Gastrocnemius medialis (tissue), 4 donors: ENCODE data around the gene TMEM201.

ENCODE experiments used
- CTCF ChIP-seq, 5 experiments: fragments of 450-650 bp in 3 of 5; fragments of 200-600 bp in 2 of 5; sonication (generic) in 2 of 5; IDR thresholded peaks in 4 of 5; conservative IDR thresholded peaks in 1 of 5; 1 replicate in 4 of 5; 2 replicates in 1 of 5; pipeline ENCODE4 v1.5.1; 2016 to 2019; ENCODE audit warnings: antibody characterized with exemption in 5 of 5, mild to moderate bottlenecking in 3 of 5, moderate library complexity in 3 of 5
- POLR2A ChIP-seq, 2 donors: fragments of 450-650 bp; IDR thresholded peaks; one replicate each; pipeline ENCODE4 v1.6.1; 2017; ENCODE audit warnings: antibody characterized with exemption in 2 of 2, mild to moderate bottlenecking in 2 of 2, moderate library complexity in 2 of 2

DNA sequence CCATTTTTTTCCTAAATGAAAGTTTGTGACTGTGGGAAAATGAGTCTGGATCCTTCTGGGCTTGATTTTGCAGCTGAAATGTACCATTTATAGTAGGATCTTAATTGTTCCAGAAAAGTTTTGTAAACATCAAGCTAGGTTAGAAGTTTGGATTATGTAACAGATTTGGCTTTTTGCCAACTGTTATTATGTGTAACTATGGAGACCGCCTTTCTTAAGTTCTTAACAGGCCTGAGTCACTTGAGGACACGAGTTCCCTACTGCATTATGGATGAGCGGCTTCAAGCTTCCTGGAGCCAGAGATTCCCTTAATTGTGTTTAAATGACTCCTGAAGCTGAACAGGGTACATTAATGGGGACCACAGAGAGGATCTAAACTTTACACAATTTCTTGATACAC lies 27.3 kb upstream of the TMEM201 start:
- no peak for TF ChIP-seq CTCF (IDR thresholded peaks at IDR 0.05 in 4 of 5, conservative IDR thresholded peaks at IDR 0.05 in 1 of 5)
- no peak for TF ChIP-seq POLR2A (IDR thresholded peaks at IDR 0.05)
